ENCODE data around the gene SFMBT2.

- no peak for TF ChIP-seq POLR2A (IDR thresholded peaks at IDR 0.05; ENCODE audit: low read depth, low read length)
- no peak for TF ChIP-seq POLR2AphosphoS5 (IDR thresholded peaks at IDR 0.05; ENCODE audit: low read depth, low read length)
Observed at GRCh38 chr10:7301006-7301778, 109.6 kb downstream of the SFMBT2 start.

Data from GM12892 (cell line).